Activated CD4-positive, CD25-positive, alpha-beta regulatory T cell treated with anti-CD3 and anti-CD28 coated beads, Interleukin-2, amount 50 U/mL, for 72 hours (primary cell): ENCODE results near the gene PRKCH.
A peak's percentile ranks its signal among the peaks of the same experiment; 100 is the strongest.

ENCODE experiments used
- DNase-seq: peaks from one replicate; pipeline ENCODE4 v3.0.0; 2021

PRKCH gene

GRCh38 chr14:61434311-61434710 lies 112.9 kb downstream of the PRKCH start:
- DNase-seq, result no peak

DNA sequence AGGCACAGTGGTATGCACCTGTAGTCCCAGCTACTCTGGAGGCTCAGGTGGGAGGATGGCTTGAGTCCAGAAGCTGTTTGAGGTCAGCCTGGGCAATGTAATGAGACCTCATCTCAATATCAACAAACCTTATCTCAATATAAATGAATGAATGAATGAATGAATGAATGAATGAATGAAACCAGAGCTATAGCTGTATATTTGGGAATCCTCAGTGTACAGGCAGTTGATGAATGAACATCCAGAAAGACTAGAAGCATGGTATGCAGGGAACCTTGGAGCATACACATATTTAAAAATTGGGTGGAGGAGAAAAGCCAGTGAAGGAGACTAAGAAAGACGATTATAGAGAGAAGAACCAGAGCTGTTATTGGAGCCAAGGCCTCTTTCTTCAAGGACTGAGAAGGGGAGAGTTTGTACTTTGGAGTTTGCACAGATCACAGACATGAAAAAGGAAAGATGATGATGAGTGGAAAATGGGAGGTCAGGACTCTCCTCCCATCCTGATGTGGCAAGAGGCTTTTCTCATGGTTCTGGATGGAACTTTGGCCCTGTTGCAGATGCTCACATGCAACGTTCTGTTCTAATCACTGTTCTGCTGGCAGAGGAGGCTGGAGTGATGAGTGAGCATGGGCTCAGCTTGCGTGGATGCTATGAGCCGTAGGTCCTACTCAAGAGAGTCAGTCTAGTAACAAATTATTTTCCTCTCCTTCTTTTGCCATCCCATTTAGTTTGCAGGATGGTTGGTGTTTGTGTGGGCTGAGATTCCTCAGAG lies 114.4 kb downstream of the PRKCH start:
- no peak for DNase-seq

GRCh38 chr14:61437381-61437780 lies 116.0 kb downstream of the PRKCH start:
- no peak for DNase-seq

DNA sequence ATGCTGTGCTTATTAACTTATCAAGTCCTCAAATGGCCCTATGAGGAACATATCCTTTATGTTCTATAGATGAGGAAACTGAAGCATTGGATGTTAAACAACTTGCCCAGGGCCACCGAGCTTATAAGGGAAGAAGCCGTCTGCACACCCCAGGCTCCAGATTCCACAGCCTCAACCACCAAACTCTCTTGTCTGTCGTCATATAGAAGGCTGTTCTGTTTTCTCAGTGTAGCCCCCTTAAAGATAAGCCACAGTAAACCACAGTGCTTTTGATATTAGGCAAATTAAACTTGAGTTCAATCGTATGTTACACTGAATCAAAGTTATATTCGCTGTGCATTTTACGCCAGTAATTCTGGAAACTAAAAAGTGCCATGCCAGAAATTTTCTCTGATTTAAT lies 116.7 kb downstream of the PRKCH start:
- no peak for DNase-seq

DNA sequence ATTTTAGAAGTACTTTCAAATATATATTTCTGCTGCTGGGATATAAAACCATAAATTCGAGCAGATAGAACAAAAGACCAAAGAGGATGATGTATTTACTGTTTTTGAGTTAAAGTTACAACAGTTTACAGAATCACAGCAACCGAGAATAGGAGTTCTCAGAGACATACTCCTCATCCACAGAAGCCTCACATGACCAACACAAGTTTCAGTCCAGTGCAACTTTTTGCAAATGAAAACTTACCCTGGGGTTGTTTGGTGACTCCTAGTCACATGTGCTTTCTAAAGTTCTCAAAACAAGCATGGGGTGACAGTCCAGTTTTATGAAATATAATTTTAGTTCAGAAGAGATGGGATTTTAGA lies 117.1 kb downstream of the PRKCH start:
- no peak for DNase-seq

DNA sequence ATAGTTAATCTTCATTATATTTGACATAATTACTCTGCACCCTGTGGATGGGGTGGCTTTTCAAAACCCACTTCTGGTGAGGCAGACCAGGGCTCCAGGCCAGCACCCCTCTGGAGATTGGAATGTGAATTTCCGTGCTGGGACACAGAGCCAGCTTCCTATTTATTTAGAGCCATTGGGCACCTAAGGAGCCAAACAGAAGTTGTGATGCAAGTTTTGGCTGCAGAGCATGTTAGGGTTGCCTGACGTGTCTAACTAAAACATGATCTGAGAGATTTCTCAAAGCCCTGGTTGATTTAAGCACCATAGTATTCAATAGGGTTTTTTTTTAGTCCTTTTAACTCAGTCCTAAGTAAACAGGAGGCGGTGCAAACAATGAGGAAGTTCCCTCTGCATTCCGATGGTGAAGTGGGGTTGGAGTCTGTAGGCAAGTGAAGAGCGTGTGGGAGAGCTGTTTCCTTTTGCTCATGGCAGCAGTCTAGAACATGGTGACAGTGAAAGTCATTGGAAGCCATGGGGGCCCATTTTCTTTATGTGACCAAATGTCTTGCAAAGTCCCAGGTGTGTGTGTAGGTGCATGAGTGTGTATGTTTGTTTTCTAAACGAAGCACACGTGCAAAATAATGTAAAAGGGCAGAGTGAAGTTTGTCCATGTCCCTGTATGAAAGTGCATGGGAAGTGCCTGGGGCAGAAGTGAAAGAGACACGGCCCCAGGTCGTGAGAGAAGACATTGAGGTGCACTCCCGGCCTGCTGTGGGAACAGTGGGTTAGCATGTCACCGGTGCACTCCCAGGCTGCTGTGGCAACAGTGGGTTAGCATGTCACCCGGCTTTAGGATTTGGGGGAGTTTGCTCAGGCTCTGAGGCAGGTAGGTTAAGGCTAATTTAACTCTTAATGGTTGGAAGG lies 117.7 kb downstream of the PRKCH start:
- DNase-seq, result no peak

DNA sequence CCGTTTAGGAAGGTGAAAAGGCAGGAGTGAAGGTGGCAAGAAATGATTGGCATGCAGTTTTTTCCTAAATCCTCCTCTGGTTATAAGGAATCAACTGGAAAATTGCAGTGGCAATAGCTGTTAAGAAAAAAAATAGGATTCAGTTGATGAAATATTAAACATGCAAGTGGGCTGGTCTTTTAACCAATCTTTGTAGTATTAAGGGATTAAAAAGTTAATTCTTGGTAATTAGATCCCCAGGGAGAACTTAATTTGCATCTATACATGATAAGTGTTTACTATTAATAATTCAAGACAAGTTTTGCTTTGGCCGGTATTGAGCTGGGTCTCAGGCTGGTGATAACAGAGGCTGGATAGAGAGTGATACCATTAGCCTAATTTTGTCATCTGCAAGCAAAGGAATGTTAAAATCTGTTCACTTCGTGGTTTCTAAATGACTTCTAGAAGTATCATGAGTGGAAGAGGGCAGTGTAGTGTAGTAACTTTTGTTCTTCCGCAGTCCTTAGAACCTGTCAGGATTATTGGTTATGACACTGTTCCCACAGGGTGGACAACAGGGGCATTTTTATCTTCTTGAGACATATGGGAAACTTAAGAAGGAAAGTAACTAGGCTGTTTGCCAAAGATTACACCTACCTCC lies 118.5 kb downstream of the PRKCH start:
- no peak for DNase-seq

DNA sequence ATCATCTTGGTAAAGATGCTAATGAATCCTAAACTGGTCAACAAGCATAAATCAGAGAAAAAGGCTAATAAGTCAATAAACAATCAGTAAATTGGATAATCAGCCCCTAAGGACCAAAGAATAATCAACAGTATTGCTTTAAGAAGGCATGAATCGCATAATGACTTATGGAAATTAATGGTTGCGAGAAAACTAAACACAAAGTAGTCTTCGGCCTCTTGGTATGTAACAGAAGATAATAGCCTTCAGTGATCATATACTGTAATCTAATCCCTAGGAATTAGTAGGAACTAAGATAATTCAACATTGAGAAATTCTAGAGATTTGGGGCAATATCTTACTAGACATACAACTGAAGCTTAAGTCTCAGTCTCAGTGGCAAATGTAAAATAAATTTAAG lies 122.1 kb downstream of the PRKCH start:
- no peak for DNase-seq

- DNase-seq, result no peak
Measured at GRCh38 chr14:61444215-61444768, 122.9 kb downstream of the PRKCH start.

DNA sequence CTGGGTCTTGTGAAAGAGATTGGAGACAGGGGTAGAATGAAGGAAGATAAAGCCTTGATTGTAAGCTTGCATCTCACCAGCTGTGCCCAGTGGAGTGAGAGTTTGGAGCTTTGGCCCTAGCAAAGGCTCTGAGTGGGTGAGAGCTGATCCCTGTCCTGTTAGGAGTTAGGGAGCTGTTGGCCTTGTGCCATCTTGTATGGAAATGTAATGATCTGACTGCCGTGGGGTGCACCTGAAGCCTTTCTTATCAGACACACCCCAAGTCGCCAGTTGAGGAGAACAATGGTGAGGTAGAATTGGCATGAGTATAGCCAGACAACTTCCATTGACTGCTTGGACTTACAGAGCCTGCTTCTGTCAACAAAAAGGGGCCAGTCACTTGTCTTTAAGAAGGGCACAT lies 130.1 kb downstream of the PRKCH start:
- DNase-seq, result no peak

- peak; percentile 31 for DNase-seq
Measured at GRCh38 chr14:61451891-61452400, 130.6 kb downstream of the PRKCH start.

DNA sequence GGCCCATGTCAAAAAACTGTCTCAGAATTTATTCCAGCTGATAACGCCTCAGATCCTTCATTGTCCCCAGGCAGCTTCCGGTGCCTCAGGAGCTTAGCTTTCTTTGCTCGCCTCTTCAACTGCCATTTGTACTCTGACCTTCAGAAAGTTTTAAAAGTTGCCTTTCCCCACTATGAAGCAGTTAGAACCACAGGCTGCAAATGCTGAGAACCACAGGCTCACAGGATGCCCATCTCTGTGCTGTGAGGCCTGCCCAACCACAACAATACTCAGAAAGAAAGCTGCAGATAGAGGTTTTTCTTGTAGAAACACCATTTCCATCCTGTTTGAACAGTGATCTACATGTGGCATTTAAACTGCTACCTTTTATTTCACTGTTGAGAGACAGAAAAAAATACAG lies 131.1 kb downstream of the PRKCH start:
- peak; percentile 50 for DNase-seq

GRCh38 chr14:61453103-61453767 lies 131.9 kb downstream of the PRKCH start:
- DNase-seq, result no peak

DNA sequence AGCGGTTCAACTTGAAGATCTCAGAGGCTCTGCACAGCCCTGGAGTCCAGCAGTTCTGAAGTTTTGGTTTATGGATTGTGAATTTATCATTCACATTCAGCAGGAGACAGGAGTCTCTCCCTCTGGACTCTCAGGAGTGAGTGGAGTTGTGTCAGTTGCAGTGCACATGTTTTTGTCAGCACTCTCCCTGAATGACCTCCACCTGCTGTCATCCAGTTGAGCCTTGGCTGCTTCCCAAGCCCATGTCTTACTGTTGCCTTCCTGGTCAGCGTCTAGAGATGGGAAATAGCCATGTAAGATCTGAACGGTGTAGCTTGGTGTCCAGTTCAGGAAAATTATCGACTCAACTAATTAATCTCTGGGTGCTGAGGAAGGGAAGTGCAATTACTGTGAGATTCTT lies 133.2 kb downstream of the PRKCH start:
- DNase-seq, result no peak

DNA sequence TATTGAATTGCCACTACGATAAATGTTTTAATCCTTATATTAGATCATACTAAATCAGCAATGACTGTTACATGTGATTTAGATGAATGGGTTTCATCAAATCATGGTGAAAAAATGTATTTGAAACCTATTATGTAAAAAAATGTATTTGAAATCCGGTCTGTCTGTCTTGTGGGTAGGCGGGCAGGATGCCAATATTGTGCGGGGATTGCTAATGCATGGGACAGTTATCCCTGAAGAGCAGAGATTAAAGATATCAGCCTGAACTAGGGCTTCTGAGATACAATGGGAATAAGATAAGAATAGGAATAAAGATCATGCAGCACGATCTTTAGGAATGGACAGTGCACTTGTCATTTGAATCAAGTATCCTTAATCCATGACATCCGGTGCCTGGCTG lies 134.0 kb downstream of the PRKCH start:
- no peak for DNase-seq

DNA sequence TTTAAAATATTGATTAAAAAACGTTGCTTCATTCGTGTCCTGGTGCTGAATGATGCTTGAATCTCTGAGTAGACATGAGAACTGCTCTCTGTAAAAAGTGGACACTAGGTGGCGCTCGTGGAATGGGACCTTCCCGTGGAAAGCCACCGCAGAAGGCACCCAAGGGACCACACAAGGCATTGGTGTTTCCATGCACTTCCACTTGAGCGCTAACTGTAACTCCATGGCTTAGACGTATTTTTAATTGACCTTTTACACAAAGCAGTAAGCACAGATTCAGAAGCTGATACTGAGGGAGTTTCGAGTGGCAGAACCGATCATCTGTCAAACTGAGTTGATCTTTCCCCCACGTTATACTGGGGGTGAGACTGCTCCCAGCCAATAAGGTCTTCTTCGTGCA lies 135.3 kb downstream of the PRKCH start:
- peak; percentile 79 for DNase-seq

- no peak for DNase-seq
Measured at GRCh38 chr14:61458766-61459165, 137.4 kb downstream of the PRKCH start.

GRCh38 chr14:61459229-61459628 lies 137.8 kb downstream of the PRKCH start:
- no peak for DNase-seq

GRCh38 chr14:61460063-61460462 lies 138.7 kb downstream of the PRKCH start:
- no peak for DNase-seq

- DNase-seq, result no peak
Measured at GRCh38 chr14:61460718-61461611, 139.6 kb downstream of the PRKCH start.

DNA sequence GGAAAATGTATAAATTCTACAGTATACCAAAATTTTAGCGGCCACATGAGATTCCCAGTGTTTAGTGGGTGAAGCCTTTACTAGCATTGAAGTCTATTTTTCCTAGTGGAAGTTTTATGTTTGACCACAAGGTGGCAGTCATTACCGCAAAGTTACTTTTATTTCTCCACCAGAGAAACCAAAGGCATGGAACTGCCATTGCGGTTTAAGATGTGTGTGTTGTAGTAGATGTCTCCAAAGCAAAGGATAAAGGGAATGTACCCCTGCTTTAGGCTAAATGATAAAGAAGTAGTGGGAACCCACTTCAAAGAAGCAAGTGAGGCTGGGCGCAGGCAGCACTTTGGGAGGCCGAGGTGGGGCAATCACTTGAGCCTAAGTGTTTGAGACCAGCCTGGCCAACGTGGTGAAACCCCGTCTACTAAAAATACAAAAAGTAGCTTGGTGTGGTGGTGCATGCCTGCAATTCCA lies 140.5 kb downstream of the PRKCH start:
- DNase-seq, result no peak
